ENCODE measurements around the gene DNAJC8.
A peak's percentile ranks its signal among the peaks of the same experiment; 100 is the strongest.

DNAJC8 gene

GRCh38 chr1:28162151-28162550 lies 70.7 kb downstream of the DNAJC8 start:
- no peak for DNase-seq (ENCODE audit: low read depth)
- H3K4me3 ChIP-seq (ENCODE audit: low read depth, low read length): no peak overlapping the region
- in situ Hi-C loops (cut with HindIII; ENCODE audit: low sequenced_read_pairs): no loop called here
- no peak for TF ChIP-seq CTCF (IDR thresholded peaks at IDR 0.05; ENCODE audit: low read depth, low read length, missing control alignments)

GRCh38 chr1:28161751-28162150 lies 71.1 kb downstream of the DNAJC8 start:
- in situ Hi-C loops (cut with HindIII; ENCODE audit: low sequenced_read_pairs): no loop called here
- TF ChIP-seq CTCF (IDR thresholded peaks at IDR 0.05; ENCODE audit: low read depth, low read length, missing control alignments): no peak
- DNase-seq (ENCODE audit: low read depth): no peak
- no peak overlapping the region for H3K4me3 ChIP-seq (ENCODE audit: low read depth, low read length)

- peak; percentile 60 for DNase-seq (ENCODE audit: low read depth)
- in situ Hi-C loops (cut with HindIII; ENCODE audit: low sequenced_read_pairs): no loop called here
- no peak overlapping the region for H3K4me3 ChIP-seq (ENCODE audit: low read depth, low read length)
- no peak for TF ChIP-seq CTCF (IDR thresholded peaks at IDR 0.05; ENCODE audit: low read depth, low read length, missing control alignments)
Observed at GRCh38 chr1:28160782-28161266, 72.0 kb downstream of the DNAJC8 start.

- no peak overlapping the region for H3K4me3 ChIP-seq (ENCODE audit: low read depth, low read length)
- in situ Hi-C loops (cut with HindIII; ENCODE audit: low sequenced_read_pairs): no loop called here
- no peak for DNase-seq (ENCODE audit: low read depth)
- no peak for TF ChIP-seq CTCF (IDR thresholded peaks at IDR 0.05; ENCODE audit: low read depth, low read length, missing control alignments)
Observed at GRCh38 chr1:28159680-28160079, 73.1 kb downstream of the DNAJC8 start.

GRCh38 chr1:28159243-28159642 lies 73.6 kb downstream of the DNAJC8 start:
- in situ Hi-C loops (cut with HindIII; ENCODE audit: low sequenced_read_pairs): no loop called here
- no peak for DNase-seq (ENCODE audit: low read depth)
- no peak for TF ChIP-seq CTCF (IDR thresholded peaks at IDR 0.05; ENCODE audit: low read depth, low read length, missing control alignments)
- no peak overlapping the region for H3K4me3 ChIP-seq (ENCODE audit: low read depth, low read length)

GRCh38 chr1:28157894-28158293 lies 74.9 kb downstream of the DNAJC8 start:
- no peak for TF ChIP-seq CTCF (IDR thresholded peaks at IDR 0.05; ENCODE audit: low read depth, low read length, missing control alignments)
- DNase-seq (ENCODE audit: low read depth): no peak
- in situ Hi-C loops (cut with HindIII; ENCODE audit: low sequenced_read_pairs): no loop called here
- no peak overlapping the region for H3K4me3 ChIP-seq (ENCODE audit: low read depth, low read length)

- in situ Hi-C loops (cut with HindIII; ENCODE audit: low sequenced_read_pairs): no loop called here
- no peak for TF ChIP-seq CTCF (IDR thresholded peaks at IDR 0.05; ENCODE audit: low read depth, low read length, missing control alignments)
- no peak for DNase-seq (ENCODE audit: low read depth)
- no peak overlapping the region for H3K4me3 ChIP-seq (ENCODE audit: low read depth, low read length)
Observed at GRCh38 chr1:28156821-28157220, 76.0 kb downstream of the DNAJC8 start.

Data from astrocyte of the cerebellum (primary cell).